Neural crest cell (in vitro differentiated cells): ENCODE data around the gene GGT5. TPM values are rescaled to one million over a fixed set of nuclear protein-coding genes. Genes with fewer than 3 reads are reported as not detected.

ENCODE experiments used
- DNase-seq: peaks from one replicate; pipeline ENCODE4 v3.0.0; 2021; ENCODE audit warnings: low read depth, mixed read lengths, low spot score
- H3K27ac Mint-ChIP-seq: one replicate; pipeline ENCODE4 v1.8.0; 2021; ENCODE audit warnings: mild to moderate bottlenecking, mixed read lengths; ENCODE audit not compliant: unreplicated experiment
- H3K27me3 Mint-ChIP-seq: 2 replicates; pipeline ENCODE4 v1.8.0; 2021; ENCODE audit warnings: low read depth, mild to moderate bottlenecking, mixed read lengths
- H3K36me3 Mint-ChIP-seq: 2 replicates; pipeline ENCODE4 v1.8.0; 2021; ENCODE audit warnings: low read depth, mild to moderate bottlenecking, mixed read lengths
- H3K4me1 Mint-ChIP-seq: 2 replicates; pipeline ENCODE4 v1.8.0; 2021; ENCODE audit warnings: mixed read lengths
- H3K4me3 Mint-ChIP-seq: one replicate; pipeline ENCODE4 v1.8.0; 2021; ENCODE audit warnings: mild to moderate bottlenecking, mixed read lengths
- H3K9me3 Mint-ChIP-seq: 2 replicates; pipeline ENCODE4 v1.8.0; 2021; ENCODE audit warnings: mixed read lengths
- CTCF ChIP-seq: fragments of 200-600 bp; sonication (generic); conservative IDR thresholded peaks from 2 replicates; pipeline ENCODE4 v1.5.0; 2021; ENCODE audit warnings: antibody characterized with exemption, mild to moderate bottlenecking
- total RNA-seq: library from RNA; stranded (reverse); gene quantifications from 2 replicates; pipeline ENCODE4 v1.2.1, GENCODE V29; 2021

The GGT5 gene
- total RNA-seq, 1 donor from 2014 or later: 0.56 TPM

GRCh38 chr22:24231706-24232105 lies 13.2 kb downstream of the GGT5 start:
- H3K4me3 Mint-ChIP-seq: no peak overlapping the region
- no peak for TF ChIP-seq CTCF

GRCh38 chr22:24230911-24231656 lies 13.8 kb downstream of the GGT5 start:
- peak overlapping the region; percentile 43 for H3K27ac Mint-ChIP-seq
- DNase-seq: peak; percentile 52
- H3K27me3 Mint-ChIP-seq: no peaks in the 10 kb centered on the region
- no peaks in the 10 kb centered on the region for H3K9me3 Mint-ChIP-seq
- no peaks in the 10 kb centered on the region for H3K4me1 Mint-ChIP-seq
- no peak overlapping the region for H3K4me3 Mint-ChIP-seq
- peak; percentile 53 for TF ChIP-seq CTCF
- no peaks in the 10 kb centered on the region for H3K36me3 Mint-ChIP-seq

More at GRCh38 chr22:24231706-24232105, 13.2 kb downstream of the GGT5 start:
- DNase-seq: no peak
- H3K9me3 Mint-ChIP-seq: no peaks in the 10 kb centered on the region
- H3K27ac Mint-ChIP-seq: peak overlapping the region; percentile 43
- H3K4me1 Mint-ChIP-seq: no peaks in the 10 kb centered on the region
- no peaks in the 10 kb centered on the region for H3K27me3 Mint-ChIP-seq
- H3K36me3 Mint-ChIP-seq: no peaks in the 10 kb centered on the region

- no peak for TF ChIP-seq CTCF
- Mint-ChIP-seq H3K9me3 (no peaks in the 10 kb centered on the region), H3K36me3 (no peaks in the 10 kb centered on the region), H3K27ac (no peak overlapping the region), H3K27me3 (no peaks in the 10 kb centered on the region), H3K4me3 (no peak overlapping the region), H3K4me1 (no peaks in the 10 kb centered on the region)
- no peak for DNase-seq
Measured at GRCh38 chr22:24225951-24226350, 18.9 kb downstream of the GGT5 start.

- no peak for TF ChIP-seq CTCF
- no peaks in the 10 kb centered on the region for H3K36me3 Mint-ChIP-seq
- H3K9me3 Mint-ChIP-seq: no peaks in the 10 kb centered on the region
- H3K4me1 Mint-ChIP-seq: no peaks in the 10 kb centered on the region
- H3K27ac Mint-ChIP-seq: no peak overlapping the region
- no peaks in the 10 kb centered on the region for H3K27me3 Mint-ChIP-seq
- no peak for DNase-seq
- no peak overlapping the region for H3K4me3 Mint-ChIP-seq
Measured at GRCh38 chr22:24225044-24225601, 19.8 kb downstream of the GGT5 start.

GRCh38 chr22:24224468-24224867 lies 20.4 kb downstream of the GGT5 start:
- Mint-ChIP-seq H3K27ac (no peak overlapping the region), H3K9me3 (no peaks in the 10 kb centered on the region), H3K4me1 (no peaks in the 10 kb centered on the region), H3K27me3 (no peaks in the 10 kb centered on the region), H3K4me3 (no peak overlapping the region), H3K36me3 (no peaks in the 10 kb centered on the region)
- no peak for TF ChIP-seq CTCF
- no peak for DNase-seq
